Measurements from ENCODE around the gene SLC25A38. TPM values are rescaled to one million over a fixed set of nuclear protein-coding genes. Genes with fewer than 3 reads are reported as not detected.
A peak's percentile ranks its signal among the peaks of the same experiment; 100 is the strongest.

SLC25A38 gene
- total RNA-seq, result 10 to 100 TPM; 36.2 to 55.9 TPM

GRCh38 chr3:39383045-39383880 lies at the start of gene SLC25A38:
SLC25A38 (plus strand) TSS chr3:39383370; CDS start chr3:39383725, 355 bp downstream.
- no peaks in the 10 kb centered on the region for H3K27me3 Mint-ChIP-seq
- H3K36me3 Mint-ChIP-seq, result peaks cover 7% of the 10 kb centered on the region
- DNase-seq (peak; percentile 91), ATAC-seq (peak; percentile 82)
- H3K4me1 Mint-ChIP-seq, result peaks cover 46% of the 10 kb centered on the region
- H3K27ac Mint-ChIP-seq, result peak within 1 kb of the TSS; percentile 99
- CTCF ChIA-PET, result interaction anchor here (1.9 to 2.3 kb wide), 2 partner anchors 23 to 95 kb away, joined by 9 to 10 read pairs; partner anchors contain the start of gene RPSA
- H3K4me3 Mint-ChIP-seq, result peak within 1 kb of the TSS; percentile 96
- no peaks in the 10 kb centered on the region for H3K9me3 Mint-ChIP-seq (ENCODE audit: low read depth)

GRCh38 chr3:39333607-39334006 lies 49.6 kb upstream of the SLC25A38 start:
- CTCF ChIA-PET, result interaction anchor here (0.7 kb wide), 1 partner anchor 14 kb away, joined by 3 read pairs; no protein-coding TSS in a partner anchor
- ATAC-seq (no peak), DNase-seq (no peak)
- Mint-ChIP-seq H3K27me3 (no peaks in the 10 kb centered on the region), H3K36me3 (peaks cover 29% of the 10 kb centered on the region), H3K4me1 (peaks cover 48% of the 10 kb centered on the region), H3K27ac (no peak overlapping the region), H3K4me3 (no peak overlapping the region), H3K9me3 (ENCODE audit: low read depth) (no peaks in the 10 kb centered on the region)

GRCh38 chr3:39334205-39334604 lies 49.0 kb upstream of the SLC25A38 start:
- no peaks in the 10 kb centered on the region for H3K9me3 Mint-ChIP-seq (ENCODE audit: low read depth)
- H3K36me3 Mint-ChIP-seq, result peaks cover 30% of the 10 kb centered on the region
- DNase-seq (no peak), ATAC-seq (no peak)
- CTCF ChIA-PET, result interaction anchor here (0.7 to 0.9 kb wide), 2 partner anchors 14 to 46 kb away, joined by 3 read pairs; no protein-coding TSS in a partner anchor
- peaks cover 45% of the 10 kb centered on the region for H3K4me1 Mint-ChIP-seq
- no peak overlapping the region for H3K4me3 Mint-ChIP-seq
- no peaks in the 10 kb centered on the region for H3K27me3 Mint-ChIP-seq
- no peak overlapping the region for H3K27ac Mint-ChIP-seq

GRCh38 chr3:39338201-39338600 lies 45.0 kb upstream of the SLC25A38 start:
- Mint-ChIP-seq H3K9me3 (ENCODE audit: low read depth) (no peaks in the 10 kb centered on the region), H3K4me3 (no peak overlapping the region), H3K4me1 (peaks cover 24% of the 10 kb centered on the region), H3K27me3 (no peaks in the 10 kb centered on the region), H3K36me3 (peaks cover 23% of the 10 kb centered on the region), H3K27ac (no peak overlapping the region)
- no peak for DNase-seq
- CTCF ChIA-PET, result no interaction called here
- ATAC-seq, result no peak

- ATAC-seq (no peak), DNase-seq (no peak)
- Mint-ChIP-seq H3K27me3 (no peaks in the 10 kb centered on the region), H3K27ac (no peak overlapping the region), H3K36me3 (peaks cover 17% of the 10 kb centered on the region), H3K9me3 (ENCODE audit: low read depth) (no peaks in the 10 kb centered on the region), H3K4me3 (no peak overlapping the region), H3K4me1 (peaks cover 26% of the 10 kb centered on the region)
- CTCF ChIA-PET, result interaction anchor here (1.1 to 1.5 kb wide), 2 partner anchors 19 to 47 kb away, joined by 3 read pairs; no protein-coding TSS in a partner anchor
These were observed 44.1 kb upstream of the SLC25A38 start for GRCh38 chr3:39339086-39339485.

GRCh38 chr3:39343076-39343717 lies 40.0 kb upstream of the SLC25A38 start:
- ATAC-seq (no peak), DNase-seq (no peak)
- H3K27me3 Mint-ChIP-seq, result no peaks in the 10 kb centered on the region
- H3K36me3 Mint-ChIP-seq, result peaks cover 7% of the 10 kb centered on the region
- CTCF ChIA-PET, result interaction anchor here (1.8 kb wide), 1 partner anchor 55 kb away, joined by 4 read pairs; no protein-coding TSS in a partner anchor
- no peak overlapping the region for H3K27ac Mint-ChIP-seq
- peaks cover 42% of the 10 kb centered on the region for H3K4me1 Mint-ChIP-seq
- H3K4me3 Mint-ChIP-seq, result no peak overlapping the region
- H3K9me3 Mint-ChIP-seq (ENCODE audit: low read depth), result no peaks in the 10 kb centered on the region

GRCh38 chr3:39343760-39344159 lies 39.4 kb upstream of the SLC25A38 start:
- Mint-ChIP-seq H3K4me1 (peaks cover 42% of the 10 kb centered on the region), H3K4me3 (no peak overlapping the region), H3K9me3 (ENCODE audit: low read depth) (no peaks in the 10 kb centered on the region), H3K27me3 (no peaks in the 10 kb centered on the region), H3K36me3 (peaks cover 7% of the 10 kb centered on the region), H3K27ac (no peak overlapping the region)
- DNase-seq (no peak), ATAC-seq (no peak)
- CTCF ChIA-PET, result no interaction called here

GRCh38 chr3:39344746-39345344 lies 38.3 kb upstream of the SLC25A38 start:
- ATAC-seq (no peak), DNase-seq (no peak)
- CTCF ChIA-PET, result interaction anchor here (1.0 to 1.4 kb wide), 2 partner anchors 14 to 19 kb away, joined by 3 to 7 read pairs; no protein-coding TSS in a partner anchor
- peaks cover 42% of the 10 kb centered on the region for H3K4me1 Mint-ChIP-seq
- no peaks in the 10 kb centered on the region for H3K27me3 Mint-ChIP-seq
- H3K4me3 Mint-ChIP-seq, result no peak overlapping the region
- no peaks in the 10 kb centered on the region for H3K9me3 Mint-ChIP-seq (ENCODE audit: low read depth)
- H3K36me3 Mint-ChIP-seq, result peaks cover 5% of the 10 kb centered on the region
- no peak overlapping the region for H3K27ac Mint-ChIP-seq

GRCh38 chr3:39346785-39347585 lies 36.2 kb upstream of the SLC25A38 start:
- Mint-ChIP-seq H3K4me3 (no peak overlapping the region), H3K36me3 (peaks cover 2% of the 10 kb centered on the region), H3K27ac (peak overlapping the region; percentile 54), H3K9me3 (ENCODE audit: low read depth) (no peaks in the 10 kb centered on the region), H3K27me3 (no peaks in the 10 kb centered on the region), H3K4me1 (peaks cover 42% of the 10 kb centered on the region)
- CTCF ChIA-PET, result interaction anchor here (0.7 to 2.4 kb wide), 12 partner anchors 13 to 464 kb away, joined by 3 to 7 read pairs (median 3); no protein-coding TSS in a partner anchor
- peak; percentile 83 for ATAC-seq
- DNase-seq, result no peak

- DNase-seq, result no peak
- Mint-ChIP-seq H3K27ac (no peak overlapping the region), H3K4me1 (peaks cover 42% of the 10 kb centered on the region), H3K36me3 (peaks cover 5% of the 10 kb centered on the region), H3K27me3 (no peaks in the 10 kb centered on the region), H3K4me3 (no peak overlapping the region), H3K9me3 (ENCODE audit: low read depth) (no peaks in the 10 kb centered on the region)
- CTCF ChIA-PET, result interaction anchor here (0.7 to 2.4 kb wide), 5 partner anchors 14 to 59 kb away, joined by 3 to 7 read pairs (median 3); no protein-coding TSS in a partner anchor
- ATAC-seq, result no peak
These were observed 35.6 kb upstream of the SLC25A38 start for GRCh38 chr3:39347586-39347876.

- peaks cover 5% of the 10 kb centered on the region for H3K36me3 Mint-ChIP-seq
- no peaks in the 10 kb centered on the region for H3K9me3 Mint-ChIP-seq (ENCODE audit: low read depth)
- no peaks in the 10 kb centered on the region for H3K27me3 Mint-ChIP-seq
- no peak overlapping the region for H3K27ac Mint-ChIP-seq
- ATAC-seq, result no peak
- no peak for DNase-seq
- CTCF ChIA-PET, result interaction anchor here (0.7 to 1.0 kb wide), 3 partner anchors 9 to 12 kb away, joined by 3 to 4 read pairs (median 4); no protein-coding TSS in a partner anchor
- no peak overlapping the region for H3K4me3 Mint-ChIP-seq
- H3K4me1 Mint-ChIP-seq, result peaks cover 31% of the 10 kb centered on the region
These were observed 34.1 kb upstream of the SLC25A38 start for GRCh38 chr3:39349080-39349479.

- H3K27me3 Mint-ChIP-seq, result peaks cover 8% of the 10 kb centered on the region
- CTCF ChIA-PET, result interaction anchor here (0.7 to 1.3 kb wide), 3 partner anchors 11 to 28 kb away, joined by 3 to 4 read pairs (median 3); no protein-coding TSS in a partner anchor
- no peak for DNase-seq
- H3K4me1 Mint-ChIP-seq, result peaks cover 27% of the 10 kb centered on the region
- no peak overlapping the region for H3K4me3 Mint-ChIP-seq
- no peaks in the 10 kb centered on the region for H3K9me3 Mint-ChIP-seq (ENCODE audit: low read depth)
- H3K36me3 Mint-ChIP-seq, result peaks cover 8% of the 10 kb centered on the region
- H3K27ac Mint-ChIP-seq, result peak overlapping the region; percentile 26
- ATAC-seq, result no peak
These were observed 32.5 kb upstream of the SLC25A38 start for GRCh38 chr3:39350714-39351113.

Measured in activated CD8-positive, alpha-beta memory T cell treated with anti-CD3 and anti-CD28 coated beads, Interleukin-2, amount 10 ng/mL, durations not matched to agents 7 days and 5 days (primary cell).